T-helper 22 cell (primary cell): ENCODE measurements around the gene HCAR3.

Source experiments
- DNase-seq: peaks from one replicate; pipeline ENCODE4 v3.0.0-alpha.2; 2020; ENCODE audit warnings: low read depth

The HCAR3 gene

GRCh38 chr12:122669397-122670070, 47.1 kb downstream of the HCAR3 start:
- DNase-seq = no peak

- no peak for DNase-seq
Observed at GRCh38 chr12:122668268-122668667, 48.3 kb downstream of the HCAR3 start.

- no peak for DNase-seq
Observed at GRCh38 chr12:122665759-122666158, 50.9 kb downstream of the HCAR3 start.

- DNase-seq = no peak
Observed at GRCh38 chr12:122665349-122665748, 51.3 kb downstream of the HCAR3 start.
